HEK293 (cell line): ENCODE data around the gene TRMT13.

Experiments used
- CTCF ChIP-seq: fragments of 450-650 bp; formaldehyde crosslinking; IDR thresholded peaks from 2 replicates; pipeline ENCODE4 v1.5.1; 2016; ENCODE audit warnings: missing biosample characterization, missing genetic modification characterization
- ZFP69B ChIP-seq: fragments of 450-650 bp; formaldehyde crosslinking; IDR thresholded peaks from 2 replicates; pipeline ENCODE4 v1.5.1; 2016; ENCODE audit warnings: missing biosample characterization, missing genetic modification characterization
- ZNF398 ChIP-seq: fragments of 450-650 bp; formaldehyde crosslinking; IDR thresholded peaks from 2 replicates; pipeline ENCODE4 v1.5.1; 2017; ENCODE audit warnings: missing biosample characterization, missing genetic modification characterization
- TF ChIP-seq, protein P1 (sequence below): fragments of 450-650 bp; formaldehyde crosslinking; IDR thresholded peaks from 2 replicates; pipeline ENCODE4 v1.5.1; 2016; ENCODE audit warnings: missing biosample characterization, missing genetic modification characterization, low read depth

- TF ChIP-seq ZNF398 (tag by site-specific recombination) (no peak), CTCF (tag by site-specific recombination) (no peak), ZFP69B (tag by site-specific recombination) (no peak)
- TF ChIP-seq, protein P1, sequence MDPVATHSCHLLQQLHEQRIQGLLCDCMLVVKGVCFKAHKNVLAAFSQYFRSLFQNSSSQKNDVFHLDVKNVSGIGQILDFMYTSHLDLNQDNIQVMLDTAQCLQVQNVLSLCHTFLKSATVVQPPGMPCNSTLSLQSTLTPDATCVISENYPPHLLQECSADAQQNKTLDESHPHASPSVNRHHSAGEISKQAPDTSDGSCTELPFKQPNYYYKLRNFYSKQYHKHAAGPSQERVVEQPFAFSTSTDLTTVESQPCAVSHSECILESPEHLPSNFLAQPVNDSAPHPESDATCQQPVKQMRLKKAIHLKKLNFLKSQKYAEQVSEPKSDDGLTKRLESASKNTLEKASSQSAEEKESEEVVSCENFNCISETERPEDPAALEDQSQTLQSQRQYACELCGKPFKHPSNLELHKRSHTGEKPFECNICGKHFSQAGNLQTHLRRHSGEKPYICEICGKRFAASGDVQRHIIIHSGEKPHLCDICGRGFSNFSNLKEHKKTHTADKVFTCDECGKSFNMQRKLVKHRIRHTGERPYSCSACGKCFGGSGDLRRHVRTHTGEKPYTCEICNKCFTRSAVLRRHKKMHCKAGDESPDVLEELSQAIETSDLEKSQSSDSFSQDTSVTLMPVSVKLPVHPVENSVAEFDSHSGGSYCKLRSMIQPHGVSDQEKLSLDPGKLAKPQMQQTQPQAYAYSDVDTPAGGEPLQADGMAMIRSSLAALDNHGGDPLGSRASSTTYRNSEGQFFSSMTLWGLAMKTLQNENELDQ (tag by site-specific recombination): no peak
These were observed 18.7 kb downstream of the TRMT13 start for GRCh38 chr1:100151679-100152078.
